K562 (cell line): Measurements from ENCODE around the gene PSMA5.

ENCODE experiments used
- DNMT1 ChIP-seq: fragments of 450-650 bp; IDR thresholded peaks from 2 replicates; pipeline ENCODE4 v1.6.1; 2016; ENCODE audit warnings: antibody characterized with exemption, mild to moderate bottlenecking
- EGR1 ChIP-seq: fragments of 450-650 bp; conservative IDR thresholded peaks from 2 replicates; pipeline ENCODE4 v1.6.1; 2017; ENCODE audit warnings: mild to moderate bottlenecking
- MEF2A ChIP-seq: IDR thresholded peaks from 2 replicates; pipeline ENCODE4 v1.6.1; 2011; ENCODE audit warnings: low read depth, mild to moderate bottlenecking, low read length, moderate library complexity; ENCODE audit not compliant: control insufficient read depth
- MYC ChIP-seq, 2 experiments: fragments of 250-450 bp in 1 of 2; sonication (Bioruptor Pico) in 1 of 2; IDR thresholded peaks; 2 replicates each; pipeline versions ENCODE4 v1.5.1 to v1.6.1; 2012 to 2021; ENCODE audit warnings: low read depth in 2 of 2, borderline replicate concordance in 1 of 2, improper control_type of control experiment in 1 of 2, low read length in 1 of 2, mild to moderate bottlenecking in 1 of 2, moderate library complexity in 1 of 2
- SETDB1 ChIP-seq: IDR thresholded peaks from one replicate; pipeline ENCODE4 v1.6.1; 2012; ENCODE audit warnings: low read length, control low read depth, inconsistent platforms
- SMC3 ChIP-seq: conservative IDR thresholded peaks from 2 replicates; pipeline ENCODE4 v1.6.1; 2011; ENCODE audit warnings: low read depth, low read length, improper control_type of control experiment; ENCODE audit not compliant: insufficient read depth
- TEAD4 ChIP-seq, 2 experiments: sonication (generic) in 1 of 2; formaldehyde crosslinking in 1 of 2; IDR thresholded peaks; 2 replicates each; pipeline versions ENCODE4 v1.6.1 to v1.8.0; 2012 to 2022; ENCODE audit warnings: borderline replicate concordance in 1 of 2, inconsistent platforms in 1 of 2, low read length in 1 of 2, mild to moderate bottlenecking in 1 of 2, missing genetic modification reagents in 1 of 2
- TF ChIP-seq, protein P1 (sequence below): fragments of 250-450 bp; sonication (Bioruptor Pico); IDR thresholded peaks from 2 replicates; pipeline ENCODE4 v1.4.0; 2020; ENCODE audit warnings: mild to moderate bottlenecking
- TF ChIP-seq, protein P2 (sequence below), 3 experiments: IDR thresholded peaks in 2 of 3; conservative IDR thresholded peaks in 1 of 3; 2 replicates each; pipeline ENCODE4 v1.5.1; 2011 to 2012; ENCODE audit warnings: low read length in 3 of 3, mild to moderate bottlenecking in 3 of 3, control low read depth in 2 of 3, improper control_type of control experiment in 1 of 3, inconsistent platforms in 1 of 3, low read depth in 1 of 3, mixed read lengths in 1 of 3, moderate library complexity in 1 of 3; ENCODE audit not compliant: insufficient read depth in 2 of 3

GRCh38 chr1:109441069-109441468, 14.8 kb upstream of the PSMA5 start:
- TF ChIP-seq, protein P1, sequence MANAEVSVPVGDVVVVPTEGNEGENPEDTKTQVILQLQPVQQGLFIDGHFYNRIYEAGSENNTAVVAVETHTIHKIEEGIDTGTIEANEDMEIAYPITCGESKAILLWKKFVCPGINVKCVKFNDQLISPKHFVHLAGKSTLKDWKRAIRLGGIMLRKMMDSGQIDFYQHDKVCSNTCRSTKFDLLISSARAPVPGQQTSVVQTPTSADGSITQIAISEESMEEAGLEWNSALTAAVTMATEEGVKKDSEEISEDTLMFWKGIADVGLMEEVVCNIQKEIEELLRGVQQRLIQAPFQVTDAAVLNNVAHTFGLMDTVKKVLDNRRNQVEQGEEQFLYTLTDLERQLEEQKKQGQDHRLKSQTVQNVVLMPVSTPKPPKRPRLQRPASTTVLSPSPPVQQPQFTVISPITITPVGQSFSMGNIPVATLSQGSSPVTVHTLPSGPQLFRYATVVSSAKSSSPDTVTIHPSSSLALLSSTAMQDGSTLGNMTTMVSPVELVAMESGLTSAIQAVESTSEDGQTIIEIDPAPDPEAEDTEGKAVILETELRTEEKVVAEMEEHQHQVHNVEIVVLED (CRISPR knock-in tag): no peak
- TF ChIP-seq MYC (IDR thresholded peaks at IDR 0.05; ENCODE audit: low read depth, low read length): no peak
- no peak for TF ChIP-seq MYC (CRISPR knock-in tag; IDR thresholded peaks at IDR 0.05; ENCODE audit: borderline replicate concordance, low read depth)
- no peak for TF ChIP-seq DNMT1
- TF ChIP-seq, protein P2, sequence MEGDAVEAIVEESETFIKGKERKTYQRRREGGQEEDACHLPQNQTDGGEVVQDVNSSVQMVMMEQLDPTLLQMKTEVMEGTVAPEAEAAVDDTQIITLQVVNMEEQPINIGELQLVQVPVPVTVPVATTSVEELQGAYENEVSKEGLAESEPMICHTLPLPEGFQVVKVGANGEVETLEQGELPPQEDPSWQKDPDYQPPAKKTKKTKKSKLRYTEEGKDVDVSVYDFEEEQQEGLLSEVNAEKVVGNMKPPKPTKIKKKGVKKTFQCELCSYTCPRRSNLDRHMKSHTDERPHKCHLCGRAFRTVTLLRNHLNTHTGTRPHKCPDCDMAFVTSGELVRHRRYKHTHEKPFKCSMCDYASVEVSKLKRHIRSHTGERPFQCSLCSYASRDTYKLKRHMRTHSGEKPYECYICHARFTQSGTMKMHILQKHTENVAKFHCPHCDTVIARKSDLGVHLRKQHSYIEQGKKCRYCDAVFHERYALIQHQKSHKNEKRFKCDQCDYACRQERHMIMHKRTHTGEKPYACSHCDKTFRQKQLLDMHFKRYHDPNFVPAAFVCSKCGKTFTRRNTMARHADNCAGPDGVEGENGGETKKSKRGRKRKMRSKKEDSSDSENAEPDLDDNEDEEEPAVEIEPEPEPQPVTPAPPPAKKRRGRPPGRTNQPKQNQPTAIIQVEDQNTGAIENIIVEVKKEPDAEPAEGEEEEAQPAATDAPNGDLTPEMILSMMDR (IDR thresholded peaks at IDR 0.05 in 2 of 3, conservative IDR thresholded peaks at IDR 0.05 in 1 of 3; ENCODE audit: insufficient read depth in 2 of 3, low read depth in 1 of 3, low read length in 3 of 3): no peak
- TF ChIP-seq SMC3: no peak
- no peak for TF ChIP-seq MEF2A
- TF ChIP-seq EGR1: no peak
- TF ChIP-seq TEAD4 (IDR thresholded peaks at IDR 0.05; ENCODE audit: low read length): no peak
- no peak for TF ChIP-seq TEAD4 (CRISPR knock-in tag; IDR thresholded peaks at IDR 0.05; ENCODE audit: borderline replicate concordance)
- no peak for TF ChIP-seq SETDB1
